T1000 (cell line): ENCODE measurements around the gene LDLRAP1.

ENCODE experiments used
- DNase-seq: peaks from one replicate; lab custom pipeline; 2025; ENCODE audit warnings: mixed read lengths; lab: John Stamatoyannopoulos, UW

LDLRAP1 gene

DNA sequence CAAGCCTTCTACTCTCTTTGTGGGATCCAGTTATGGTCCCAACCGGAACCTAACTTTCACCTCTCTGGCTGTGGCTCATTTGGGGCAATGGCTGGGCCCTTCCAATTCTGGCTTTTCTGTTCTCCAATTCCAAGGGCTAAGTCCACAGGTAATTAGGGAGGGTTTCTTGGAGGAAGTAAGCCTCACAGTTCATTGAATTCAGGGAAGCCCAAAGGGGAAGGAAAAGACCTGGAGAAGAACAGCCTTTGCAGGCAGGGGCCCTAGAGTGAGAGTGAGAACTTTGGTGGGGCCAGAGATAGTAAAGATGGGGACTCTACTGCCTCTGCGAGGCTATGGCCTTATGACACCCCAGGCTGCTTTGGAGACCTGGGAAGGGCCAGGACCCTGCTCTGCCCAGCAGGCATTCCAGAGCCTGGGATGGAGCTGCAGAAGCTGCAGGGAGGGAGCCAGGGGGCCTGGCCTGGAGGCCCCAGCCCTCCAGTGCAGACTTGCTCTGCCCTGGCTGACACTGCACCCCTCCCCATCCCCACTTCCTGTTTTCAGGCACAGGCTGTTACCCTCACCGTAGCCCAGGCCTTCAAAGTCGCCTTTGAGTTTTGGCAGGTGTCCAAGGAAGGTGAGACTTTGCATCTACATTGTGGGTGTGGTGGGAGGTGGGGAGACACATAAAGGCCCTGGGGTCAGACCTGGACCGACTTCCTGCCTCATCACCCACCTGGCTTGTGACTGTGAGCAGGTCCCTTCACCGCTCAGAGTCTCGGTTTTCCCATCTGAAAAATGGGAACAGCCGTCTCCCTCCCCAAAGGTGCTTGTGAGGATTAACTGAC, 18.9 kb downstream of the LDLRAP1 start:
- no peak for DNase-seq

DNA sequence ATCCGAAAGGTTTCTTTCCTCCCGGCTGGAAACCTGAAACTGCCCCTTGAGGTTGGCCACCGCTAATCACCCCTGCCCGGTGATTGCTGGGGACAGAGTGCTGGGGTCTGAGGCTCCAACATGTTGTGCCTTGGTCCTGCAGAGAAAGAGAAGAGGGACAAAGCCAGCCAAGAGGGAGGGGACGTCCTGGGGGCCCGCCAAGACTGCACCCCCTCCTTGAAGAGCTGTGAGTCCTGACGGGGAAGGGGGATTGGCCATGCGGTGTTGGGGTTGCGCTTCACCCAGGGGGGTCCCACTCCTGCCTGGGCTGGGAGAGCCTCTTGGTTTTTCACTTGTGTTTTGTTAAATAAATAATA, 19.5 kb downstream of the LDLRAP1 start:
- DNase-seq, result no peak

DNA sequence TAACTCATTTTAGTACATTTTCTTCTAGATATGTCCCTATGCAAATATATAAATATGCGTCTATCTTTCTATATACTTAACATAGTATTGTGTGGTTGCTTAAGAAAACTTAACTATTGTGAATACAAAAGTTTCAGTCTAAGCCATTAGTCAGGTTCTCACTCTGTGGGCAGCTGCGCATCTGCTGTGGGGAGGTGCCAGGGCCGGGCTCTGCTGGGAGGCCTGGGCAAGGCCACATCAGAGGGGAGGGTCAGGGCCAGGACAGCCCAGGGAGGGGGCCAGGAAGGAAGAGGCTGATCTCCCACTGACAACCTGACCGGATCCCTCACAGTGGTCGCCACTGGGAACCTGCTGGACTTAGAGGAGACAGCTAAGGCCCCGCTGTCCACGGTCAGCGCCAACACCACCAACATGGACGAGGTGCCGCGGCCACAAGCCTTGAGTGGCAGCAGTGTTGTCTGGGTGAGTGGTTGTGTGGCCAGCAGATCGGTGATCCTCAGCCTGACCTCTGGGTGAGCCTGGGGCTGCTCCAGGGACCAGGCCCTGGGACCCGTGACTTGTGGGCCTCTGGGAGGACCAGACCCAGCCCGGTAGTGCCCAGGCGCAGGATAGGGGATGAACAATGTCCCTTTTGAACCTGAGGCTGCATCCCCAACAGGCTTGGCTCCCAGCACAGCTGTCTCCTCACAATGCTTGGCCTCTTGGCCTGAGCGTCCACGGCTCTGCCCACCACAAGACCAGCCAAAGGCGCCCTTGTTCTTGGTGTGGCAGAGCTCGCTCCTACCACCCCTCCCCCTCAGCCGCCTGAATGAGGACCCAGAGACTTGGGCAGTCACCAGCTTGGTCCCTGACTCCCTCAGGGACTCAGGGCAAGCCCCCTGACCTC, 20.2 kb downstream of the LDLRAP1 start:
- no peak for DNase-seq

DNA sequence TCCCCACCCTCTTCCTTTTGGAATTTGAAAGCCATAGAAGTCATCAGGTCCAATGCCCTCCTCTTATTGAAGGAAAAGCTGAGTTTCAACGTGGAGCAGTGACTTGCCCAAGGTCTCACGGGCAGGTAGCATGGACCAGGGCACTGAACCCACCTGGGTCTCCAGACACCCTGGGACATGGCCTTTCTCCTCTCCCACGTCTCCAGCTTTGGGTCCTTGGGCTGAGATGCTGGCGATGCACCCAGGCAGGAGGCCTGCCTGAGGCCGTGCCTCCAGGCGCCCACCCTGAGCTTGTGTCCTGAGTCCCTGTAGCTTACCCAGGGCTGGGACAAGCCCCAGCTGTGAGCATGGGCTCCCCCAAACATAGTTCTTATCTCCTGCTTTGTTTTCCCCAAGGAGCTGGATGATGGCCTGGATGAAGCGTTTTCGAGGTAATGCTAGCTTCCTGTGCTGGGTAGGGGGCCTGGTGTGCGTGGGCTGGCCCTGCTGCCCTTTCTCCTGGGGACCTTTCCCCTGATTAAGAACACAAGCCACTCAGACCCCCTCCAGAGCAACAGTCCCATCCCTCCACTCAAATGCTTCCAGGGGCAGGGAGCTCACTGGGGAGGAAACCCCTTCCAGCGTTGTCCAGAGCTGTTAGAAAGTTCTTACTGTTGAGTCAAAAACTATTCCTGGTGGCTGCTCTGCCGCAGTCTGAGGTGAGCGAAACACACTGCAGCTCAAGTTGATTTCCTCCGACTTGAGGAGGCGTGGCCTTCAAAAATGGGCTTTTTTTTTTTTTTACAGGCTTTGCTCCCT, 21.6 kb downstream of the LDLRAP1 start:
- no peak for DNase-seq

DNA sequence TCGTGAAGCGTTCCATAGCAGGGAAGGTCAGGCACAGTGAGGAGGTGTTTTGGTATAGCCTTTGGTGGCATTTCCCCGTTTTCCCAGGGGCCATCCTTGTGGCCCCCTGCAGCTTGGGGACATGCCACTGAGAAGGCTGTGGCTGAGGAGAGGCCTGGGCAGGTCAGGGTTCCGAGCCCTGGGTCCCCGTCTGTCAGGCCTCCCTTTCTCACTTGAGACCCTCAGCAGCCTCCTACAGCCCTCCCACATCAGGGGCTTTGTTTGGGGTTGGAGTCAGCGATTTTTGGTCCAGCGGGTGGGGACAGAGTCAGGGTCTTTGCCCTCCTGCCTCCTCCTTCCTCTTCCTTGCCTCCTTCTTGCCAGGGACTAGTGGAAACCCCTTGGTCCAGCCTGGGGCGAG, 22.2 kb downstream of the LDLRAP1 start:
- DNase-seq, result no peak

DNA sequence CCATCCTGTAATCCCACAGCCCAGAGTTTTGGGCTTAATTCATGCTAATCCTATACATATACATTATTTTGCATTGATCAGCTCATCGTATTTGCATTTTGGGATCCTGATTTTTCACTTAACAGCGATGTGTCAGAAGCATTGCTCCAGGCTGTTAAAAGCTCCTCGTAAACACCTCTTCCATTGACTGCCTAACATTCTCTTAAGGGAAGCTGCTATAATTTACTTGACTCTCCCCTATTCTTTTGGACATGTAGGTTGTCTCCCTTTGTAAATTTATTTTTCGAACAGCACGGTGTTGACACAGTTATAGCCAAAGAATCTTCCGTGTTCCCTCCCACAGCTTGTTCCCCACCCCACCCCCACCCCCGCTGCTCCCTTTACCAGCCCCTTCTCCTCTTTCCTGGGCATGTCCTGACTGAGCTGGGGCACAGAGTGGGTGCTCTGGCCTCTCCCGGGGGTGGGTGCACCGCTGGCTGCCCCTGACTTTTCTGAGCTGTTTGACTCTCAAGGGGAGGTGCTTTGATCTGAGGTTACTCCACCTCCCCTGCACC, 22.8 kb downstream of the LDLRAP1 start:
- DNase-seq, result no peak

DNA sequence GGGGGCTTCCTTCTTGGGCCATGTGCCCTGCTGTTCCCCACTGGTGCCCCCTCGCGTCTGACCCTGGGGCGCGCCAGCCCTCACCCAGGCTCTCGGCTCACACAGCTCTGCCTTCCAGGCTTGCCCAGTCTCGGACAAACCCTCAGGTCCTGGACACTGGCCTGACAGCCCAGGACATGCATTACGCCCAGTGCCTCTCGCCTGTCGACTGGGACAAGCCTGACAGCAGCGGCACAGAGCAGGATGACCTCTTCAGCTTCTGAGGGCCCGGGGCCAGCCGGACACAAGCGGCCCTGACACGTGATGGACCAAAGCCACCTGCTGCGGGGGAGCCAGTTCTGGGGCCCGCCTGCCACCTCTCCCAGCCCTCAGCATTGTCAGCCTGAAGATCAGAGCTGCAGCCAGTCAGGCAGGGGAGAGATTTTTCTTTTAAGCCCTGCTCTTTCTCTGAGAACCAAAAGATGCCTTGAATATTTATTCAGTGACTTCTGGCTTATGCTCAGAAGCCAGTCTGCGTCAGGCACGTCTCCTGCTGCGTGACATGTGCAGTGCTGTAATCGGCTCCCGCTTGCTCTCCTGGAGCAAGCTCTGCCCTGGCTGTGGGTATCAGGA, 23.4 kb downstream of the LDLRAP1 start:
- no peak for DNase-seq

DNA sequence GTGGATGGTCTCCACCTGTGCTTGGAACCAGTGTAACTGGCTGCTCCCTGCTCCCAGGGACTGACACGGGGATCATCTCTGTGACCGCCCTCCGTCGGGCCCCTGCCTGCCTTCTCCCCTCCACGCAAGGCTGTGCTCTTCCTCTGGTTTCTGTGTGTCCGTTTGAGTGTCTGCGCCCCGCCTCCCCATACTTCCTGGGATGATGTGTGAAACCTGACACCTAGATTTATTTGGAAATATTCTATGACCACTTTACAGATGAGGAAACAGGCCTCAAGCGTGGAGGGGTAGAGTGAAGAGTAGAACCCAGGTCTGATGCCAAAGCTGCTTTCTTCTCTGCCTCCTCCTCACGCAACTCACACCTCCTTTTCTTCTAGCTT, 24.3 kb downstream of the LDLRAP1 start:
- no peak for DNase-seq

DNA sequence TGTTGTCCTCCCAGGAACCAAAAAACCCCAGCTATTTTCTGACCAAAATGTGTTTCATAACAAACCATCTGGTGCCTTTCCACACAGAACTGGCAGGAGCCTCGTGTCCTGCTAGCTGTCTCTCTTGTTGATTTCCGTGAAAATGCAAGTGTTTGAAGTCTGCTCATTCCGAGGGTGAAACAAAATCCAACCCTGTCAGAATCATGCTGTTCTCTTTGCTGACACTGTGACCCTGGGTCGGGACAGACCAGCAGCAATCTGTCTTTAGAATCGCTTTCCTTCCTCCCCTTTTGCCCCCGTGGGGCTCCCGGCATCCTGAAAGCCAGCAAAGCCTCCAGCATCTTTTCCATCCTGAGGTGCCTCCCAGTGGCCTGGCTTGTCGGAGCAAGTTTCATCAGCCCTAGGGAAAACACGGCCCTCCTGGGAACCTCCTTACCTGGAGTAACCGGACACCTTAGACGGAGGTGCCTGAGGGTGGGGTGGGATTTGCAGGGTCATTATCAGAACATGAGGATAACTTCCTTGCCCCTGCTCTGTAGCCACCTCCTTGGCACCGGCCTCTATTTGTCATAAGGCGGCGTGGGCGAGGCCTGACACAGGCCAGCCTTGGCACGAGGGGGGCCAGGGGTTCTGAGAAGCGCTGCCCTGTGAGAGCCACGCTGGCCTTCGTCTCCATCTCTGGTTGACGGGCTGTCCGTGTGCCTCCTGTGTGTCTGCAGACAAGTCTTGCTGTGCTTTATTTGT, 24.9 kb downstream of the LDLRAP1 start:
- peak; percentile 22 for DNase-seq

DNA sequence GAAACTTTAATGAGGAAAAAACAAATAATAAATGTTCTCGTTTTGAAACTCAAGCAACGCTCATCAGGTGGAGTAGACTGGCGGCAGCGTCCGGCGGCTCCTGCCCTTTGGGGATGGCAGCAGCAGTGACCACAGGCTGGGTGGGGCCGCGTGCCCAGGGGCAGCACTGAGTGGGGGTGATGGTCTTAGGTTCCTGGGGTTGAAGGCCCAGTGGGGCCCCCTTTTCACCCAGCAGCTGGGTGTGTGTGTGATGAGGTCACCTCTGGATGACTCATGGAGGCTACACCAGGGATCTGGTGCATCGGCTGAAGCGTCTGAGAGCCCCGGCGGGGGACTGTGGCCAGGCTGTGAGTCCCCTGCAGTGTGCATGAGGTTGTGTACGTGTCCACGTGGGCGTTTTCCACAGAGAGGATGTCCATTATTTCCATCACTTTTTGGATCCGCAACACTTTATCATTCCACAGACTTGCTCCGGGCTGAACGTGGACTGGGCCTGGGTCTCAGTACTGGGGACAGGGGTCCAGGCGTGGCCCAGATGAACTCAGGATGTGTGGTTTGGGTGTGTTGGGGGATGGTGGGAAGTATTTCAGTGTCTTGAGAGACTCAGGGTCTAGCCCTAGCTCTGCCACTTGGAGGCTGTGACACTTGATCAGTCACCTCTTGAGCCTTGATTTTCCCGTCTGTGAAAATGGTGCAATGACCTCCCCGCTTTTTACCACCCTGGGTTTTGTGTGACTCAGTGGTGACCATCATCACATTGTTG, 25.6 kb downstream of the LDLRAP1 start:
- peak; percentile 70 for DNase-seq

DNA sequence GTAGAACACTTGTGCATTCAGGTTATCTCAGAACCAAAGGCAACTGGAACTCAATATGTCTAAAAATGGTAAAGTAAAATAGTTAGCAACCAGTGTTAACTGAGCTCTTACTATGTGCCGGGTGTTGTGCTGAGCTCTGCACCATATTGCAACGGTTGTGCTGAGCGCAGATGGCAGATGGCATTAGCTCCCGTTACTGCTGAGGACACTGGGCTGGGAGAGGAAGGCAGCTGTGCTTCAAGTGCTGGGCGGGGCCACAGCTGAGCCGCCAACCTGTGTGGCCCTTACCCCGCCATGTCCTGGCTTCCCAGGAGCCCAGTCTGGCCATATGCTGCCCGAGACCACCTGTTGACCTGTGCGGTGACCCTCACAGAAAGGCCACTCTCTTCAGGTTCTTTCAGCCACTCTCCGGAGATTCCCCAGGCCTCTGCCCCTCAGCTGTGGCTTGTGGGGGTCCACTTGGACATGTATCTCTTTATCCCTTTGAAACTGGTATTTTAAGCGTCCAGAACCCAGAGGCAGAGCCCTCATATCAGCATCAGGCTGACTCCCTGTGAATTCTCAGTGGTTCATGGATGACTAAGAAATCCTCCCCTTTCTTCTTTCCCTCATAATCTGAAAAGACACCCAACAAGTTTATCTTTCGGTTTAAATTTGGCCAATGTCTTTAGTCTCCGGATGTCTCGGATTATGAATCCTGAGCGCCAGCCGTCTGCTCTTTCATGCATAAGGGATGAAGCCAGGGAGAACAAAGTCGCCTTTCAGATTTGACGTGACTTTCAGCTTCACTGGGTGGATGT, 26.4 kb downstream of the LDLRAP1 start:
- DNase-seq, result no peak

DNA sequence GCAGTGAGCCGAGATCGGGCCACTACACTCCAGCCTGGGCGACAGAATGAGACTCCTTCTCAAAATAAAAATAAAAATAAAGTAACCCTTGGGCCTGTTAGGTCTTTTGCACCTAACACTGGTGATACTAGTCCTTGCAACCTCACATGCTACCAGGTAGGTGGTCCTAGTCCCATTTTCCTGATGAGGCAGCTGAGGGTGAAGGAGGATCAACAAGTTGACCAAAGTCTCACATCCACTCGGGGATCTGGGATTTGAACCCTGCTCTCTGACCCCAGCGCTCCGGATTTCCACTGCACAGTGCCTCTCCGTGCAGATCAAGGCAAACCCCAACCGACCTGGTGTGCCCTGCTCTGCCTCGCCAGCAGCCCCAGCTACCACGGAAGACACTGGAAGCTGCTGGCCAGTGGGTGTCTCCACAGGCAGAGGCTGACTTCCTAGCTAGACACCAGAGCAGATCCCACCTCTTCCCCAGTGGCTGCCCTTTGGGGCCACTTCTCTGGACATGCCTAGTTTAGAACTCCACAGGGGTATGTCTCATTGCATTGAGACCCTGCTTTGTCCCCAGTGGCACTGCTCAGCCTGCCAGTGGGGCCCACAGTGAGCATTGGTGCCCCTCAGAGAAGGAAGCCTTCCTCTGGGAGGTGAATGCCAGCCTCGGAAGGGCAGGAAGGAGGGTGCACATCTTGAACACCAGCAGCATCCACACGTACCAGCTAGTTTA, 27.6 kb downstream of the LDLRAP1 start:
- no peak for DNase-seq

DNA sequence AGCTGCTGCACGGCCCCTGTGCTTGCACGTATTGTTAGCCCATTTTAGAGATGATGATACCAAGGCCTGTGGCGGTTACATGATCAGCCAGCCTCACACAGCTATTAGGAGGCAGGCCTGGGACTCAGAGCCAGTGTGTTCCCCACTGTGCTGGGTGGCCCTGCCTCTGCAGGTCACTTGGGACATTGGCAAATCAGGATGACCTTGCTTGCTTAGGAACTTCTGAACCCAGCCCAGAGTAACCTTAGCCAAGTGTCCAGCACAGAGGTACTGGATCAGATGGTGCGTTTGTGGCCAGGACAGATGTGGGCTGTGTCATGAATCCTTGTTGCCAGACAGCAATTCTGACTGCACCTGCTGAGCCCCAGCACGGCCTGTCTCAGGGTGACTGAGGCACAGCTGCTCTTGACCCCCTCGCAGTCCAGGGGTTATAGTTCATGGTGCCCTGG, 28.1 kb downstream of the LDLRAP1 start:
- no peak for DNase-seq

DNA sequence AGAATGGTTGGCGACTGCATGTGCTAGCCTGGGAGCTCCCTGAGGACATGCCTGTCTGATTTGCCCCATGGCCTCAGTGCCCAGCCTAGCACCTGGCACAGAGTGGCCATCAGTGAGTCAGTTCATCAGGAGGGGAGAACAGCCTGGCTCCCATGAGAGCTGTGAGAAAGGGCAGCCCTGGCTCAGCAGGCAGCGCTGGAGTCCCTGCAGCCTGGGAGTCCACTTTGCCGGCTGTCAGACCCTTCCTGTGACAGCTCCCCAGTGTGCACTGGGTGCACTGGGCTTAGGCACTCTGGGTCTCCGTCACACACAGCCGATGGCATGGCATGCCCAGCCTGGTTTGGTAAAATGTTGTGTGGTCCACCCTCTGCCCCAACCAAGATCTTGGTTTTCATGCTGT, 28.7 kb downstream of the LDLRAP1 start:
- DNase-seq, result no peak

DNA sequence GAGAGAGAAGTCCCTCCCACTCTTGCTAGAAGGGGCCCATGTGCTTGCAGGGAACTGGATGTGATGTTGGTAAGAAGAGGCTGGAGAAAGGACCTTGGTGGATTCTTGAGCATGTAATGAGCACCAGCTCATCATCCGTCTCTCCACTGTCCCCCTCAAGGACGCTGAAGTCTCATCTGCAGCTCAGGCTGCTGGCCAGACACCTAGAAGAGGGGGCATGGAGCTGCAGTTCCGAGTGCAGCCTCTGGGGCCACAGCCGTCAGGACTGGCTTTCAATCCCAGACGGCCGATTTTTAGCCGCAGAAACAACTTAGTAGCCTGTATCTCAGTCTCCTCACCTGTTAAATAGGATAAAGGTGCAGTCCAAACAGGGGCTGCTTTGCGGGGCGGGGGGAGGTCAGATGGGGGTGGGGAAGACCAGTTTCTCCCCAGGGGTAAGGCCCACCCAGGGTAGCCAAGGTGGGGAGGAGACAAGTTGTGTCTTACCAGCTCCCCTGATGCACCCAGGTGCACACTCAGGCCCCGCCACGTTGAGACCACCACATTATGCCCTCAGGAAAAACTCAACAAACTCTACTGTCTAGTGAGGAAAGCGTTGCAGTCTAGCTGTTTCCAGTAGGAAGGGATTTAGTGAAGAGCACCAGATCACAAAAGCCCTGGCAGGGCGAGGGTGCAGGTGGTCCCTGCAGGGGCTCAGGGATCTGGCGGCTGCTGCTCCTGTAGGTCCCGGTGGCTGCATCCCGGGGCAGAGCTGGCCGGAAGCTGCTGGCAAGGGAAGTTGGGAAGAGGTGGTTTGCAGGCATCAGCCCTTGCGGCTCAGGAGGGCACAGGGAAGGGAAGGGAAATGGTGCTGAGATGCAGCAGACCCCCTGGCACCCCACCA, 29.5 kb downstream of the LDLRAP1 start:
- DNase-seq, result no peak

DNA sequence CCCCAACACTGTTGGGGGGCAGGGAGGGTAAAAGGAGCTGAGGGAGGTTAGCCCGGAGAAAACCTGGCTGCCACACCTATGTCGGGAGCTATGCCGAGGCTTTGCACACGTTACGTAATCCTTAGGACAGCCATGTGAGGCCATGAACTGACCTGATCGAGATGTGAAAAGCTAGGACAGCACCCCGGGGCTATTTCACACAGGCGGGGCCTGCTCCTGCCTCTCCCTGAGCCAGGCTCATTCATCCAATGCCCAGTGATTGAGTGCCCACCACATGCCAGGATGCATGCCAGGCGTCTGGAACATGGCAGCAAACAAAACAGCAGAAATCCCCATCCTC, 30.2 kb downstream of the LDLRAP1 start:
- DNase-seq, result no peak

DNA sequence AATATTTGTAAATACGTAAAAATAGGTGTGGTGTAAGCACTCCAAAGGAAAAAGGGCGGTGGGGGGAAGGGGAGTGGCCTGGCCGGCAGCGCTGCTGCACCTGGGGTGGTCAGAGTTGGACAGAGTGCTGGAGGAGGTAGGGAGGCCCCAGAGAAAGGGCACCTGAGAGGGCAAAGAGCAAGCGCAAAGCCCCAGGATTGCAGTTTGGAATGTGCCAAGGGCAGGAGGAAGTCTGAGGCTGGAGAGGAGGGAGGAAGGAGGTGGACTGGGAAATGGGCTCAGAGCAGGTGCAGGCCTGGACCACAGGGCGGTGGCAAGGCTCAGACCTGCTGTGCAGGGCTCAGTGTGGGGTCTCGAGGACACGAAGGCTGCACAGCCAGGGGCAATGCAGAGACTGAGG, 30.6 kb downstream of the LDLRAP1 start:
- no peak for DNase-seq

DNA sequence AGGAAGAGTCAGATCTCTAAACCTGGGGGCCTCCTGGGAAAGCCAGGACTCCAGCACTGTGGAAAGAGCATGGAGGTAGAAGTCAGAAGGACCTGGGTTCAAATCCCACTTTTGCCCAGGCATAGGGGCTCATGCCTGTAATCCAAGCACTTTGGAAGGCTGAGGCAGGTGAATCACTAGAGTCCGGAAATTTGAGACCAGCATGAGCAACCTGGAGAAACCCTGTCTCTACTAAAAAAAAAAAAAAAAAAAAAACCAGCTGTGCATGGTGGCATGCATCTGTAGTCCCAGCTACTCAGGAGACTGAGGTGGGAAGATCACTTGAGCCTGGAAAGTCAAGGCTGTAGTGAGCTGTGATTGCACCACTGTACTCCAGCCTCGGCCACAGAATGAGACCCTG, 31.8 kb downstream of the LDLRAP1 start:
- no peak for DNase-seq
